ENCODE data around the gene TCEANC. TPM values are rescaled to one million over a fixed set of nuclear protein-coding genes. Genes with fewer than 3 reads are reported as not detected.

Gene TCEANC
- total RNA-seq, 3 donors from 2014 or later = 4.6 to 7.8 (median 5.2) TPM

DNA sequence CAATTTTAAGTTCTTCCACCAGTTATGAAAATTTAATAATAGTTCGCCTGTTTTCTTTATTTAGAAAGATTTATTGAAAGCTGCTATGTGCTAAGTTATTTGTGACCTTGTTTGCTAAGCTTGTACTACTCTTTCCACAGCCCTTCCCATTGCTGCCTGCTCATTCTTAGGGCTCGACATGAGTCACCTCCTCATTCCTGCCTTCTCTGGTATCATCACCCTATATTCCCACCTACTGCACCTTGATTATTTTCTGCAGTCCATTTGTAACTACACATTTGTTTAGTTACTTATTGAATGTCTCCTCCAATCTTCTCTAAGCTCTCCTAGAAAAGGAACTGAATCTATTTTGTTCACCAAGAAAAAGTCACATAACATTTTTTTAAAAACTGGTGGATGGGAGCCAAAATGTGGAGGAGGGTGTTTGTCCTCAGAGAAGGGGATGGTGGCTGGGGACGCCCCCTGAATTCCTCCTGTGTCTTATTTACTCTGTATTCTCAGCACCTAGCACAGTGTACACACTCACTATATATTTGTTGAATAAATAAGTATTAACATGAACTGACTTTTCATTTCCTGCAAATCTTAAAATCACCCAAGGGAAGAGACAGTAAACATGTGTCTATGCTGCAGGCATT is 32.3 kb downstream of the TCEANC start:
- H3K27ac ChIP-seq = no peak overlapping the region
- H3K4me1 ChIP-seq = no peaks in the 10 kb centered on the region
- H3K4me3 ChIP-seq = no peak overlapping the region
- intact Hi-C loops (cut with DNase I; ENCODE audit: low total_unique reads) = no loop called here
- TF ChIP-seq, protein P1, sequence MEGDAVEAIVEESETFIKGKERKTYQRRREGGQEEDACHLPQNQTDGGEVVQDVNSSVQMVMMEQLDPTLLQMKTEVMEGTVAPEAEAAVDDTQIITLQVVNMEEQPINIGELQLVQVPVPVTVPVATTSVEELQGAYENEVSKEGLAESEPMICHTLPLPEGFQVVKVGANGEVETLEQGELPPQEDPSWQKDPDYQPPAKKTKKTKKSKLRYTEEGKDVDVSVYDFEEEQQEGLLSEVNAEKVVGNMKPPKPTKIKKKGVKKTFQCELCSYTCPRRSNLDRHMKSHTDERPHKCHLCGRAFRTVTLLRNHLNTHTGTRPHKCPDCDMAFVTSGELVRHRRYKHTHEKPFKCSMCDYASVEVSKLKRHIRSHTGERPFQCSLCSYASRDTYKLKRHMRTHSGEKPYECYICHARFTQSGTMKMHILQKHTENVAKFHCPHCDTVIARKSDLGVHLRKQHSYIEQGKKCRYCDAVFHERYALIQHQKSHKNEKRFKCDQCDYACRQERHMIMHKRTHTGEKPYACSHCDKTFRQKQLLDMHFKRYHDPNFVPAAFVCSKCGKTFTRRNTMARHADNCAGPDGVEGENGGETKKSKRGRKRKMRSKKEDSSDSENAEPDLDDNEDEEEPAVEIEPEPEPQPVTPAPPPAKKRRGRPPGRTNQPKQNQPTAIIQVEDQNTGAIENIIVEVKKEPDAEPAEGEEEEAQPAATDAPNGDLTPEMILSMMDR (IDR thresholded peaks at IDR 0.05) = no peak
- TF ChIP-seq POLR2A (IDR thresholded peaks at IDR 0.05) = no peak
- no peak for TF ChIP-seq POLR2AphosphoS5 (IDR thresholded peaks at IDR 0.05)
- no peaks in the 10 kb centered on the region for H3K36me3 ChIP-seq
- no peak for DNase-seq (ENCODE audit: low spot score in 2 of 2)
- H3K27me3 ChIP-seq = peaks cover 0 to 41% of the 10 kb centered on the region in 2 donors
- no peaks in the 10 kb centered on the region for H3K9me3 ChIP-seq

DNA sequence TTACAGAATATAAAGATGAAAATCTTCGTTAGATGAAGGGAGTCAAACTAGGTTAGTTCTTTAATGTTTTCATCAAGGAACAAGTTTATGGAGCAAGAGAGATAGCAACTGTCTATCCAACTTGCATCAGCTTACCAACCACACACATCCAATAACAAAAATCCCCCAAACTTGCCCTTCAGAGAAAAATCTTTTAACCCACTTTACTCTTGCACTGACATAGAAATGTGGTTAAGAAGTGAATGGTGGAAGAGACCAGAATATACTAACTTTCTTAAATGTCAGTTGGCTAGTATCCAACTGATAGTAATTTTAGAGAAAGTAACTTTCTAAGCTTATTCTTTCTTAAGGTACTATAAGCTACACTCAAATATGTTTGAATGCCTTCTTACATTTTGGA is 34.3 kb downstream of the TCEANC start:
- no peaks in the 10 kb centered on the region for H3K4me1 ChIP-seq
- peaks cover 0 to 42% of the 10 kb centered on the region in 2 donors for H3K27me3 ChIP-seq
- no peaks in the 10 kb centered on the region for H3K9me3 ChIP-seq
- H3K27ac ChIP-seq = no peak overlapping the region
- TF ChIP-seq, protein P1 (IDR thresholded peaks at IDR 0.05) = no peak
- TF ChIP-seq POLR2A (IDR thresholded peaks at IDR 0.05) (no peak), POLR2AphosphoS5 (IDR thresholded peaks at IDR 0.05) (no peak)
- DNase-seq (ENCODE audit: low spot score in 2 of 2) = no peak
- intact Hi-C loops (cut with DNase I; ENCODE audit: low total_unique reads) = no loop called here
- H3K36me3 ChIP-seq = no peaks in the 10 kb centered on the region
- H3K4me3 ChIP-seq = no peak overlapping the region

DNA sequence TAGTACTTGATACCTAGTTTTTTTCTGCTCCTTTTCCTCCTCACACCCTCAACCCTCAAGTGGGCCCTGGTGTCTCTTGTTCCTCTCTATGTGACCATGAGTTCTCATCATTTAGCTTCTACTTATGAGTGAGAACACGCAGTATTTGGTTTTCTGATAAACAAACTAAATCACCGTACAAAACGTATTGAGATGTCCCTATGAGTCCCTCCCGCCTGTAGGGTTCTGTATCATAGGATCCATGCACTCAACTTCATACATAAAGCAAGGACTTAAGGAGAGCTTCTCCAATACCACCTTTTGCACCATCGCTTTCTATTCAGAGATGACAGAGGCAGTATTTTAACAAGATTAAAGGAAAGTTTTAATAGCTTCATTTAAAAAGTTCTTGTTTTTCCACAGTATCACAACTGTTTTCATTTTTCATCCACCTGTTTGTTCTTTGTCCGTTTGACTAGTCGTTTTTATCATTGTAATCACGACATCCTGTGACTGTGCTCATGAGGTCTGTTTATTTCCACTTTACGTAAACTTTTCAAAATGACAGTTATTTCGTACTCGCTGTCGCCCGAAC is 35.5 kb downstream of the TCEANC start:
- peak overlapping the region; percentile 91 to 96 for H3K27ac ChIP-seq
- peak overlapping the region; percentile 70 to 78 (median 72) for H3K4me3 ChIP-seq
- no peaks in the 10 kb centered on the region for H3K36me3 ChIP-seq
- H3K9me3 ChIP-seq = no peaks in the 10 kb centered on the region
- intact Hi-C loops (cut with DNase I; ENCODE audit: low total_unique reads) = no loop called here
- H3K4me1 ChIP-seq = no peaks in the 10 kb centered on the region
- DNase-seq (ENCODE audit: low spot score in 2 of 2) = no peak
- H3K27me3 ChIP-seq = peaks cover 0 to 42% of the 10 kb centered on the region in 2 donors
- TF ChIP-seq, protein P1 (IDR thresholded peaks at IDR 0.05) = no peak
- no peak for TF ChIP-seq POLR2AphosphoS5 (IDR thresholded peaks at IDR 0.05)
- no peak for TF ChIP-seq POLR2A (IDR thresholded peaks at IDR 0.05)

DNA sequence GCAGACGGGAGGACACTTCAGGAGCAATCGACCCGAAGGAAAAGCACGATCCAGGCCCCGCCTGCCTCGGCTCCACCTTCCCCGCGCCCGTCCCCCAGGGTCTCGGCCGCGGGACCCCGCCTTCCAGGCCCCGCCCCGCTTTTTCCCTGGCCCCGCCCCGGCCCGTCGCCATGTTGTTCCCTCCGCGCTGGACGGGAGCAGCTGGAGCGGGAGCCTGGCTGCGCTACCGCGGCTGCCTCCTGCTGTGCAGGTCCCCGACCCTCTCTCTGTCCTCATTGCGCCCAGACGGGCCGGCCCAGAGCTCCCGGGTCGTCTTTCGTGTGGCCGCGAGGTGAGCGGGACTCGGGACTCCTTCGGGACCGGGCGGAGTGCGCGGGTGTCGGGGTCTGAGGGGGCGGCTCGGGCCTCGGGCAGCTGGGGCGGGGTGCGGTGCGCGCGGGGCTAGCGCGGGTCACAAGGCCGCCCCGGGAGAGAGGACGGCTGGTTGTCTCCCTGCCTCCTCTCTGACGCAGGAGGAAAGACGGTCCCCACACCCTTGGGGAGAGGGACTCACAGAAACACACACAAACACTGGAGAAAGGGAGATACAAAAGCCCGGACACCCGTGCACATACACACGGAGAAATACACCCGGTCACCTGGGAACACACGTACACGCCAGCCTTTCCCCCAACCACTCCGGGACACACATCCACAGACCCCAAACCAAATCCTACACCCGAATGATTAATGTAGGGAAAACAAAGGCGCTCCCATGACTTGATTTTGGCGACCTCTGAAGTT is 36.2 kb downstream of the TCEANC start, which contains the start of gene RAB9A:
Gene RAB9A, plus strand, starts transcription at position 171 of the 783 bp plus-strand sequence. CDS start 19,619 bp downstream, outside the sequence.
- Histone ChIP-seq H3K4me1 (no peaks in the 10 kb centered on the region), H3K9me3 (no peaks in the 10 kb centered on the region), H3K27me3 (peaks cover 0 to 36% of the 10 kb centered on the region in 2 donors), H3K4me3 (peak within 1 kb of the TSS; percentile 70 to 78 (median 72)), H3K36me3 (no peaks in the 10 kb centered on the region), H3K27ac (peak within 1 kb of the TSS; percentile 91 to 96)
- intact Hi-C loops (cut with DNase I; ENCODE audit: low total_unique reads) = no loop called here
- DNase-seq (ENCODE audit: low spot score in 2 of 2) = peak; percentile 84 to 85
- TF ChIP-seq POLR2A (IDR thresholded peaks at IDR 0.05) = peak; percentile 92
- peak; percentile 82 to 93 (median 86) for TF ChIP-seq POLR2AphosphoS5 (IDR thresholded peaks at IDR 0.05)
- TF ChIP-seq, protein P1 (IDR thresholded peaks at IDR 0.05) = no peak
